Measurements from ENCODE around the gene BTBD16. TPM values are rescaled to one million over a fixed set of nuclear protein-coding genes. Genes with fewer than 3 reads are reported as not detected.
A peak's percentile ranks its signal among the peaks of the same experiment; 100 is the strongest.

Gene BTBD16
- total and polyA plus RNA-seq, 7 experiments from 2014 or later: not detected

DNA sequence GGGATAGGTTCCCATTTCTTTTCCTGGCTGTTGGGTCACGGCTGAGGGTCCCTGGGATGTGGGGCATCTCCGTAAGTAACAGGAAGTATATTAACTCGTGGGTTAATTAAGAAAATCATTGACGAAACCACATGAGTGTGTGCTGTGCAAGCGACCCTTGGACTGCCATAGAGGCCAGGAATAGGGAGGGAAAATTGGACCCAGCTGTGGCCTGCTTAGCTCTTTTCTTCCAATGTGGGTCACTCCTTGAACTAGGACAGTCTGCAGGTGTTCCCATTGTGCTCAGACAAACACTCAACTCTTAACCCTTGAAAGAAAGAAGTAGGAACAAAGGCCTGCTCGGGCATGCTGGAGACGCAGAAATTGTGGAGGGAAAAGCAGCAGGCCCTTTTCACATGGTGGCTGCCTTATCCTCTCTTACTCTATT lies 77.9 kb downstream of the BTBD16 start:
- H3K36me3 Mint-ChIP-seq: peaks cover 0 to 5% (median 0%) of the 10 kb centered on the region in 5 donors
- no peaks in the 10 kb centered on the region for H3K4me1 ChIP-seq (ENCODE audit: control insufficient read depth in 2 of 2, insufficient read depth in 2 of 2, low read length in 2 of 2)
- no peak for ATAC-seq
- H3K27me3 Mint-ChIP-seq: peaks cover 0 to 8% (median 0%) of the 10 kb centered on the region in 5 donors
- CTCF ChIA-PET: interaction anchor here (2.8 kb wide), 1 partner anchor 86 kb away, joined by 16 read pairs; no protein-coding TSS in a partner anchor
- no peaks in the 10 kb centered on the region for H3K36me3 ChIP-seq (ENCODE audit: control insufficient read depth in 2 of 3, insufficient read depth in 3 of 3, low read length in 3 of 3)
- H3K9me3 ChIP-seq (ENCODE audit: control insufficient read depth in 2 of 3, low read length in 3 of 3): no peaks in the 10 kb centered on the region
- H3K27ac ChIP-seq (ENCODE audit: low read depth, low read length): no peak overlapping the region
- H3K27ac Mint-ChIP-seq: no peak overlapping the region
- H3K4me3 ChIP-seq (ENCODE audit: low read length): no peak overlapping the region
- no peak for DNase-seq
- POLR2A ChIA-PET: no interaction called here
- H3K4me1 Mint-ChIP-seq: peaks cover 0 to 5% (median 0%) of the 10 kb centered on the region in 7 donors
- peaks cover 0 to 3% (median 0%) of the 10 kb centered on the region in 11 donors for H3K9me3 Mint-ChIP-seq
- H3K27me3 ChIP-seq (ENCODE audit: control insufficient read depth in 2 of 2, insufficient read depth in 2 of 2, low read length in 2 of 2): no peaks in the 10 kb centered on the region
- H3K4me3 Mint-ChIP-seq: no peak overlapping the region
- intact Hi-C loops (cut with micrococcal nuclease): no loop called here

- no peaks in the 10 kb centered on the region for H3K9me3 ChIP-seq (ENCODE audit: control insufficient read depth in 2 of 3, low read length in 3 of 3)
- Mint-ChIP-seq H3K27me3 (peaks cover 0 to 8% (median 0%) of the 10 kb centered on the region in 5 donors), H3K4me3 (no peak overlapping the region), H3K9me3 (peaks cover 0 to 3% (median 0%) of the 10 kb centered on the region in 11 donors), H3K4me1 (peaks cover 0 to 4% (median 0%) of the 10 kb centered on the region in 7 donors), H3K36me3 (peaks cover 0 to 5% (median 0%) of the 10 kb centered on the region in 5 donors), H3K27ac (peak overlapping the region in 1 of 9 donors; percentile 51)
- ATAC-seq (no peak), DNase-seq (no peak)
- intact Hi-C loops (cut with micrococcal nuclease): no loop called here
- no peak overlapping the region for H3K4me3 ChIP-seq (ENCODE audit: low read length)
- ChIA-PET CTCF (interaction anchor here (0.6 kb wide), 1 partner anchor 215 kb away, joined by 3 read pairs; no protein-coding TSS in a partner anchor), POLR2A (no interaction called here)
- no peaks in the 10 kb centered on the region for H3K27me3 ChIP-seq (ENCODE audit: control insufficient read depth in 2 of 2, insufficient read depth in 2 of 2, low read length in 2 of 2)
- no peak overlapping the region for H3K27ac ChIP-seq (ENCODE audit: low read depth, low read length)
- no peaks in the 10 kb centered on the region for H3K4me1 ChIP-seq (ENCODE audit: control insufficient read depth in 2 of 2, insufficient read depth in 2 of 2, low read length in 2 of 2)
- no peaks in the 10 kb centered on the region for H3K36me3 ChIP-seq (ENCODE audit: control insufficient read depth in 2 of 3, insufficient read depth in 3 of 3, low read length in 3 of 3)
Observed at GRCh38 chr10:122349758-122350369, 78.8 kb downstream of the BTBD16 start.

DNA sequence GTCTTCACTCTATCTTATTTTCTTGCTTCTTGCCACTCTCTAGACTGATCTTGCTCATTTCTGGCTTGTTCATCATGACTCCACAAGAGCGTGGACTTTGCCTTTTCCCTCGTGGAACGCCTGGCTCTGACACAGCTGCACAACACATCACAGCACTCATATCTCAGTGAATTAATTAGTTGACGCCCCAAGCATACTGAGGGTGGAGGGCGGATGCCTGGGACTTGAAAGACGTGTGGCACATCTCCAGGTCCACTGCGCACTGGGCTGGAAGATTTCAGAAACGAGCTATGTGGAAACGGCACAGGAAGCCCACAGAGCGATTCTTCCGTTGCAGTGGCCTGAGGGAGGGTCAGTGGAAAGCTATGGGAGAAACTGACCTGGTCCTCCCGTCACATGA lies 79.8 kb downstream of the BTBD16 start:
- H3K4me1 ChIP-seq (ENCODE audit: control insufficient read depth in 2 of 2, insufficient read depth in 2 of 2, low read length in 2 of 2): no peaks in the 10 kb centered on the region
- intact Hi-C loops (cut with micrococcal nuclease): no loop called here
- no peak overlapping the region for H3K27ac ChIP-seq (ENCODE audit: low read depth, low read length)
- H3K4me3 ChIP-seq (ENCODE audit: low read length): no peak overlapping the region
- CTCF ChIA-PET: interaction anchor here (1.2 kb wide), 1 partner anchor 8 kb away, joined by 4 read pairs; no protein-coding TSS in a partner anchor
- Mint-ChIP-seq H3K36me3 (peaks cover 0 to 5% (median 0%) of the 10 kb centered on the region in 5 donors), H3K9me3 (peaks cover 0 to 3% (median 0%) of the 10 kb centered on the region in 11 donors), H3K27ac (peak overlapping the region in 1 of 9 donors; percentile 21), H3K4me3 (no peak overlapping the region), H3K4me1 (peaks cover 0 to 3% (median 0%) of the 10 kb centered on the region in 7 donors), H3K27me3 (peaks cover 0 to 6% (median 0%) of the 10 kb centered on the region in 5 donors)
- H3K27me3 ChIP-seq (ENCODE audit: control insufficient read depth in 2 of 2, insufficient read depth in 2 of 2, low read length in 2 of 2): no peaks in the 10 kb centered on the region
- no peaks in the 10 kb centered on the region for H3K9me3 ChIP-seq (ENCODE audit: control insufficient read depth in 2 of 3, low read length in 3 of 3)
- POLR2A ChIA-PET: no interaction called here
- H3K36me3 ChIP-seq (ENCODE audit: control insufficient read depth in 2 of 3, insufficient read depth in 3 of 3, low read length in 3 of 3): no peaks in the 10 kb centered on the region
- ATAC-seq: no peak
- no peak for DNase-seq

DNA sequence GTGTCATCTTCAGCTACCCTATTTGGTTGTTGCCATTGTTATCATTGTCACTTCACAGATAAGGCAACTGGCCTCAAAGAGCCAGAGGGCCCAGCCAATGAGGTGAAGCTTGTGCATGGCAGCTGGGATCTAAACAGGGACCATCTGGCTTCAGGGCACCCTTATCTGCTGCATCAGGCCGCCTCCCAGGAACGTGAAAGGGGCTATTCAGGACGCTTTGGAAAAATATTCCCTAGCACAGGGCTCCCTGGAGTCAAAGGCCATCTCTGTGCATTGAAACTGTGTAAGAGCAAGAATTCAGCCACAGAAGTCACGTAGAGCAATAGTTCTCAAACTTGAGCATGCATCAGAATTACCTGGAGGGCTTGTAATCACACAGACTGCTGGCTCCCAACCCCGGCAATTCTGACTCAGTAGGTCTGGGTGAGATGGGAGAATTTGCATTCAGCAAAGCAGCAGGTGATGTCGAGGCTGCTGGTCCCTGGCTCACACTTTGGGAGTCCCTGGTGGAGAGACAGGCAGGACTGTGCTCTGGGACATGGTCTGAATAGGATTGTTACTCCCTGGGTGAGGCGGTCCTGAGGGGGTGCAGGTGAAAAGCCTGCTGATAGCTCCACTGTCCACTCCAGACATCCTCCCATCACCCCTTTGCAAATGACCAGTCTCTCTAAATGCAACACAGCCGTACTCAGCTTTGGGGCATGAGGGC lies 81.9 kb downstream of the BTBD16 start:
- no peak for DNase-seq
- peaks cover 0 to 3% (median 0%) of the 10 kb centered on the region in 7 donors for H3K4me1 Mint-ChIP-seq
- Histone ChIP-seq H3K9me3 (ENCODE audit: control insufficient read depth in 2 of 3, low read length in 3 of 3) (no peaks in the 10 kb centered on the region), H3K36me3 (ENCODE audit: control insufficient read depth in 2 of 3, insufficient read depth in 3 of 3, low read length in 3 of 3) (no peaks in the 10 kb centered on the region), H3K4me1 (ENCODE audit: control insufficient read depth in 2 of 2, insufficient read depth in 2 of 2, low read length in 2 of 2) (no peaks in the 10 kb centered on the region), H3K27ac (ENCODE audit: low read depth, low read length) (no peak overlapping the region), H3K27me3 (ENCODE audit: control insufficient read depth in 2 of 2, insufficient read depth in 2 of 2, low read length in 2 of 2) (no peaks in the 10 kb centered on the region), H3K4me3 (ENCODE audit: low read length) (no peak overlapping the region)
- H3K27ac Mint-ChIP-seq: no peak overlapping the region
- CTCF ChIA-PET: interaction anchor here (0.9 to 2.5 kb wide), 2 partner anchors 55 to 82 kb away, joined by 4 to 17 read pairs; no protein-coding TSS in a partner anchor
- H3K4me3 Mint-ChIP-seq: no peak overlapping the region
- H3K9me3 Mint-ChIP-seq: peaks cover 0 to 5% (median under 1%) of the 10 kb centered on the region in 11 donors
- intact Hi-C loops (cut with micrococcal nuclease): no loop called here
- POLR2A ChIA-PET: no interaction called here
- no peak for ATAC-seq
- H3K27me3 Mint-ChIP-seq: peaks cover 0 to 6% (median 0%) of the 10 kb centered on the region in 5 donors
- peaks cover 0 to 5% (median 0%) of the 10 kb centered on the region in 5 donors for H3K36me3 Mint-ChIP-seq

DNA sequence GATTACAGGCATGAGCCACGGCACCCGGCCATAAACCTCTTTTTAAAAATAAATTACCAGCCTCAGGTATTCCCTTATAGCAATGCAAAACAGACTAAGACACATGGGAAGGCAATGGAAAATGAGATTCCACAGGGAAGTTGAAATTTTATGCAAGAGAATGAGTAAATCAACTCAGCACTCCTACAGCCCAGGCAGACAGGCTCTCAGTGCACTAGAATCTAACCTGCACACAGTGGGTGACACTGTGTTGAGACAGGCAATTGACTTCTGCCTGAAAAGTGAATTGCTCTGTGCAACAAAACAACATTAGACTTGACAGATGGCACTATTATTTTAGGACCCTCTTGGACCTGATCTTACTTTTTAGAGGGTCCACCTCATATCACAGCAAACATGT lies 83.3 kb downstream of the BTBD16 start:
- ChIA-PET CTCF (interaction anchor here (2.5 kb wide), 1 partner anchor 81 kb away, joined by 17 read pairs; no protein-coding TSS in a partner anchor), POLR2A (no interaction called here)
- Histone ChIP-seq H3K4me1 (ENCODE audit: control insufficient read depth in 2 of 2, insufficient read depth in 2 of 2, low read length in 2 of 2) (no peaks in the 10 kb centered on the region), H3K27me3 (ENCODE audit: control insufficient read depth in 2 of 2, insufficient read depth in 2 of 2, low read length in 2 of 2) (no peaks in the 10 kb centered on the region), H3K9me3 (ENCODE audit: control insufficient read depth in 2 of 3, low read length in 3 of 3) (no peaks in the 10 kb centered on the region), H3K4me3 (ENCODE audit: low read length) (no peak overlapping the region), H3K36me3 (ENCODE audit: control insufficient read depth in 2 of 3, insufficient read depth in 3 of 3, low read length in 3 of 3) (no peaks in the 10 kb centered on the region), H3K27ac (ENCODE audit: low read depth, low read length) (no peak overlapping the region)
- H3K27ac Mint-ChIP-seq: no peak overlapping the region
- peaks cover 0 to 17% (median 10%) of the 10 kb centered on the region in 11 donors for H3K9me3 Mint-ChIP-seq
- intact Hi-C loops (cut with micrococcal nuclease): no loop called here
- ATAC-seq: no peak
- no peak overlapping the region for H3K4me3 Mint-ChIP-seq
- H3K4me1 Mint-ChIP-seq: peaks cover 0 to 3% (median 0%) of the 10 kb centered on the region in 7 donors
- H3K27me3 Mint-ChIP-seq: peaks cover 0 to 7% (median 0%) of the 10 kb centered on the region in 5 donors
- H3K36me3 Mint-ChIP-seq: peaks cover 0 to 10% (median 5%) of the 10 kb centered on the region in 5 donors
- no peak for DNase-seq

- Mint-ChIP-seq H3K36me3 (peaks cover 0 to 10% (median 5%) of the 10 kb centered on the region in 5 donors), H3K27ac (no peak overlapping the region), H3K4me1 (peaks cover 0 to 1% (median 0%) of the 10 kb centered on the region in 7 donors), H3K9me3 (peaks cover 0 to 22% (median 10%) of the 10 kb centered on the region in 11 donors), H3K4me3 (no peak overlapping the region), H3K27me3 (peaks cover 0 to 7% (median 0%) of the 10 kb centered on the region in 5 donors)
- H3K4me3 ChIP-seq (ENCODE audit: low read length): no peak overlapping the region
- ChIA-PET POLR2A (no interaction called here), CTCF (no interaction called here)
- no peaks in the 10 kb centered on the region for H3K9me3 ChIP-seq (ENCODE audit: control insufficient read depth in 2 of 3, low read length in 3 of 3)
- H3K27ac ChIP-seq (ENCODE audit: low read depth, low read length): no peak overlapping the region
- intact Hi-C loops (cut with micrococcal nuclease): no loop called here
- H3K27me3 ChIP-seq (ENCODE audit: control insufficient read depth in 2 of 2, insufficient read depth in 2 of 2, low read length in 2 of 2): no peaks in the 10 kb centered on the region
- DNase-seq (no peak), ATAC-seq (no peak)
- H3K36me3 ChIP-seq (ENCODE audit: control insufficient read depth in 2 of 3, insufficient read depth in 3 of 3, low read length in 3 of 3): no peaks in the 10 kb centered on the region
- H3K4me1 ChIP-seq (ENCODE audit: control insufficient read depth in 2 of 2, insufficient read depth in 2 of 2, low read length in 2 of 2): no peaks in the 10 kb centered on the region
Observed at GRCh38 chr10:122357685-122358084, 86.6 kb downstream of the BTBD16 start.
